OCI-LY1 (cell line): Measurements from ENCODE around the gene SPINT1.

Experiments used
- EZH2 ChIP-seq: fragments of 200-600 bp; sonication (generic), shearing (Covaris generic); IDR thresholded peaks from 2 replicates; pipeline ENCODE4 v1.8.0; 2017; ENCODE audit warnings: borderline replicate concordance, mixed run types, mild to moderate bottlenecking, antibody characterized with exemption, low read length, moderate library complexity, mixed read lengths
- TF ChIP-seq, protein P1 (sequence below): fragments of 200-600 bp; sonication (generic), shearing (Covaris generic); IDR thresholded peaks from 2 replicates; pipeline ENCODE4 v1.5.1; 2017; ENCODE audit warnings: mild to moderate bottlenecking, antibody characterized with exemption, low read length, moderate library complexity, mixed read lengths

DNA sequence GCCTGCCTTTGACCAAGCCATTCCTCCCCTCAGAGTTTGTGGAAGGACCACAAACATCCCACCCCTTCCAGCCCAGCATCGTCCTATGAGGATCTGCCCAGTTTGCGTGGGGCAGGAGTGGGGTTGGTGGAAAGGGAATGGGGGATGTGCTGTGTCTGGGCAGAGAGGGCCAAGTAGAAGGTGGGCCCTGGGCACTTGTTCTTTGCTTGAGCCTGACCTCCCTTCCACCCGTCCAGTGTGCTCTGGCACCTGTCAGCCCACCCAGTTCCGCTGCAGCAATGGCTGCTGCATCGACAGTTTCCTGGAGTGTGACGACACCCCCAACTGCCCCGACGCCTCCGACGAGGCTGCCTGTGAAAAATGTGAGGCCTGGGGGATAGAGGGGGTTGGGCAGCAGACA, 10.3 kb downstream of the SPINT1 start:
- TF ChIP-seq, protein P1, sequence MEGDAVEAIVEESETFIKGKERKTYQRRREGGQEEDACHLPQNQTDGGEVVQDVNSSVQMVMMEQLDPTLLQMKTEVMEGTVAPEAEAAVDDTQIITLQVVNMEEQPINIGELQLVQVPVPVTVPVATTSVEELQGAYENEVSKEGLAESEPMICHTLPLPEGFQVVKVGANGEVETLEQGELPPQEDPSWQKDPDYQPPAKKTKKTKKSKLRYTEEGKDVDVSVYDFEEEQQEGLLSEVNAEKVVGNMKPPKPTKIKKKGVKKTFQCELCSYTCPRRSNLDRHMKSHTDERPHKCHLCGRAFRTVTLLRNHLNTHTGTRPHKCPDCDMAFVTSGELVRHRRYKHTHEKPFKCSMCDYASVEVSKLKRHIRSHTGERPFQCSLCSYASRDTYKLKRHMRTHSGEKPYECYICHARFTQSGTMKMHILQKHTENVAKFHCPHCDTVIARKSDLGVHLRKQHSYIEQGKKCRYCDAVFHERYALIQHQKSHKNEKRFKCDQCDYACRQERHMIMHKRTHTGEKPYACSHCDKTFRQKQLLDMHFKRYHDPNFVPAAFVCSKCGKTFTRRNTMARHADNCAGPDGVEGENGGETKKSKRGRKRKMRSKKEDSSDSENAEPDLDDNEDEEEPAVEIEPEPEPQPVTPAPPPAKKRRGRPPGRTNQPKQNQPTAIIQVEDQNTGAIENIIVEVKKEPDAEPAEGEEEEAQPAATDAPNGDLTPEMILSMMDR, result no peak
- TF ChIP-seq EZH2, result no peak
